A673 (cell line): Measurements from ENCODE around the gene MOCS2.

Experiments used
- EZH2 ChIP-seq: fragments of 200-600 bp; sonication (generic); IDR thresholded peaks from 2 replicates; pipeline ENCODE4 v1.6.1; 2017; ENCODE audit warnings: borderline replicate concordance, low read depth, mild to moderate bottlenecking, mixed read lengths, antibody characterized with exemption, low read length; ENCODE audit not compliant: poor library complexity, severe bottlenecking
- TF ChIP-seq, protein P1 (sequence below): fragments of 300-800, 200-600 bp; sonication (generic); conservative IDR thresholded peaks from 2 replicates; pipeline ENCODE4 v1.5.1; 2017; ENCODE audit warnings: low read depth, mild to moderate bottlenecking, antibody characterized with exemption, low read length, moderate library complexity, mixed read lengths

DNA sequence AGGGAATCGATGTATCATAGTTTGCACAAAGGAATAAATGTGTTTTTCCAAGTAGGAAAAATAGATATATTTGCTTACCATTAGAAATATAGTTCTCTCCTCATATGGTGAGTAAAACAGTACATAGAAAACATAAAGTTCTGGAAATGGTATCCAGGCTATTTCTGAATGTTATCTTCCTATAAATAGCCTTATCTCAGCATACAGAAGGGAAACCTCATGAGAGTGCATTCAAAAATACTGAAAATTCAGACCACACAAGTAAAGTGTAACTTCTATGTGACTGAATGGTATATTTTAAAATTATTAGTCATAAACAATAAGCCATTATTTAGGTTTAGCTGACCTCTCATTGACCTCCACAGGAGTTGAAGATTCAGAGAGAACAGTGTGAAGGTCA is 43.5 kb downstream of the MOCS2 start:
- TF ChIP-seq, protein P1, sequence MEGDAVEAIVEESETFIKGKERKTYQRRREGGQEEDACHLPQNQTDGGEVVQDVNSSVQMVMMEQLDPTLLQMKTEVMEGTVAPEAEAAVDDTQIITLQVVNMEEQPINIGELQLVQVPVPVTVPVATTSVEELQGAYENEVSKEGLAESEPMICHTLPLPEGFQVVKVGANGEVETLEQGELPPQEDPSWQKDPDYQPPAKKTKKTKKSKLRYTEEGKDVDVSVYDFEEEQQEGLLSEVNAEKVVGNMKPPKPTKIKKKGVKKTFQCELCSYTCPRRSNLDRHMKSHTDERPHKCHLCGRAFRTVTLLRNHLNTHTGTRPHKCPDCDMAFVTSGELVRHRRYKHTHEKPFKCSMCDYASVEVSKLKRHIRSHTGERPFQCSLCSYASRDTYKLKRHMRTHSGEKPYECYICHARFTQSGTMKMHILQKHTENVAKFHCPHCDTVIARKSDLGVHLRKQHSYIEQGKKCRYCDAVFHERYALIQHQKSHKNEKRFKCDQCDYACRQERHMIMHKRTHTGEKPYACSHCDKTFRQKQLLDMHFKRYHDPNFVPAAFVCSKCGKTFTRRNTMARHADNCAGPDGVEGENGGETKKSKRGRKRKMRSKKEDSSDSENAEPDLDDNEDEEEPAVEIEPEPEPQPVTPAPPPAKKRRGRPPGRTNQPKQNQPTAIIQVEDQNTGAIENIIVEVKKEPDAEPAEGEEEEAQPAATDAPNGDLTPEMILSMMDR: no peak
- no peak for TF ChIP-seq EZH2
